Measurements from ENCODE around the gene RPS6KA2. TPM values are rescaled to one million over a fixed set of nuclear protein-coding genes. Genes with fewer than 3 reads are reported as not detected.
"Not testable (repeated sequence)": the region's sequence is repeated elsewhere in the genome, so short reads cannot be mapped to it uniquely, and the experiment has no call there.

RPS6KA2 gene
- total and polyA plus RNA-seq, 7 experiments from 2014 or later = 4.5 to 17.1 (median 6.6) TPM

DNA sequence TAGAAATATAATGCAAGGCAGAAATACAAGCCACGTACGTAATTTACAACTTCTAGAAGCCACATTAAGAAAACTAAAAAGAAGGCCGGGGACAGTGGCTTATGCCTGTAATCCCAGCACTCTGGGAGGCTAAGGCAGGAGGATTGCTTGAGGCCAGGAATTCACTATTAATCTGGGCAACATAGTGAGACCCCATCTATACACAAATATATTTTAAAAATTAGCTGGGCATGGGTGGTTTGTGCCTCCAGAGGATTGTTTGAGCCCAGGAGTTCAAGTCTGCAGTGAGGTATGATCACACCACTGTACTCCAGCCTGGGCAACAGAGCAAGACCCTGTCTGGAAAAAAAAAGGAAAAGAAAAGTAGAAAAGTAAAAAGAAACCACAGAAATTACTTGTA lies 256.6 kb downstream of the RPS6KA2 start:
- Mint-ChIP-seq H3K4me1 (peaks cover 0 to 3% (median 0%) of the 10 kb centered on the region in 7 donors), H3K9me3 (no peaks in the 10 kb centered on the region), H3K4me3 (no peak overlapping the region), H3K36me3 (peaks cover 3 to 26% (median 10%) of the 10 kb centered on the region in 5 donors), H3K27me3 (no peaks in the 10 kb centered on the region), H3K27ac (no peak overlapping the region)
- H3K4me3 ChIP-seq (ENCODE audit: low read length) = no peak overlapping the region
- no peak overlapping the region for H3K27ac ChIP-seq (ENCODE audit: low read depth, low read length)
- POLR2A ChIA-PET = no interaction called here
- peaks cover 0 to 8% (median 0%) of the 10 kb centered on the region in 3 experiments for H3K36me3 ChIP-seq (ENCODE audit: control insufficient read depth in 2 of 3, insufficient read depth in 3 of 3, low read length in 3 of 3)
- no peaks in the 10 kb centered on the region for H3K27me3 ChIP-seq (ENCODE audit: control insufficient read depth in 2 of 2, insufficient read depth in 2 of 2, low read length in 2 of 2)
- intact Hi-C loops (cut with micrococcal nuclease) = no loop called here
- CTCF ChIA-PET = no interaction called here
- ATAC-seq = no peak
- no peaks in the 10 kb centered on the region for H3K4me1 ChIP-seq (ENCODE audit: control insufficient read depth in 2 of 2, insufficient read depth in 2 of 2, low read length in 2 of 2)
- DNase-seq = no peak
- H3K9me3 ChIP-seq (ENCODE audit: control insufficient read depth in 2 of 3, low read length in 3 of 3) = no peaks in the 10 kb centered on the region

- CTCF ChIA-PET = no interaction called here
Observed at GRCh38 chr6:166369782-166370181, 257.3 kb downstream of the RPS6KA2 start.

DNA sequence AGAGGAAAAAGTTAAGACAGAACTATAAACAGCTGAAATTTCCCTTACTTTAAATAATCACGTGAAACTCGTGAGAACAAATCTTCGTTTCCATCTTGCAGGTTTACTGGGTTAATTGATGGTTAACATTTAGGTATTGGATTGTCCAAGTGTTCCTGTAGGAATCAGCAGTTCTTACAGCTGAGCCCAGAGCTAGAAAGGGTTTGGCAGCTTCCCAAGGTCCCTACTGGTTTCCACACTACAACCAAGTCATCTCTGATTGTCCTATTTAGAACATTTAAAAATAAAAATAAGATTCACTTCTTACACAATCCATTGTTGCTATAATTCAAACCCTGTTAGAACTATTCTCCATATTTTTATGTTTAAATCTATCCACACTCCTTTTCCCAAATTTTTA lies 260.1 kb downstream of the RPS6KA2 start:
- DNase-seq (no peak), ATAC-seq (no peak)
- H3K9me3 ChIP-seq (ENCODE audit: control insufficient read depth in 2 of 3, low read length in 3 of 3) = no peaks in the 10 kb centered on the region
- Mint-ChIP-seq H3K36me3 (peaks cover 3 to 36% (median 24%) of the 10 kb centered on the region in 5 donors), H3K9me3 (no peaks in the 10 kb centered on the region), H3K4me3 (no peak overlapping the region), H3K27ac (no peak overlapping the region), H3K27me3 (no peaks in the 10 kb centered on the region), H3K4me1 (no peaks in the 10 kb centered on the region)
- ChIA-PET POLR2A (no interaction called here), CTCF (no interaction called here)
- H3K4me3 ChIP-seq (ENCODE audit: low read length) = no peak overlapping the region
- peaks cover 0 to 29% (median 0%) of the 10 kb centered on the region in 3 experiments for H3K36me3 ChIP-seq (ENCODE audit: control insufficient read depth in 2 of 3, insufficient read depth in 3 of 3, low read length in 3 of 3)
- no peaks in the 10 kb centered on the region for H3K27me3 ChIP-seq (ENCODE audit: control insufficient read depth in 2 of 2, insufficient read depth in 2 of 2, low read length in 2 of 2)
- H3K27ac ChIP-seq (ENCODE audit: low read depth, low read length) = no peak overlapping the region
- H3K4me1 ChIP-seq (ENCODE audit: control insufficient read depth in 2 of 2, insufficient read depth in 2 of 2, low read length in 2 of 2) = no peaks in the 10 kb centered on the region
- intact Hi-C loops (cut with micrococcal nuclease) = no loop called here

More at GRCh38 chr6:166369782-166370181, 257.3 kb downstream of the RPS6KA2 start:
- POLR2A ChIA-PET = no interaction called here
- DNase-seq (no peak), ATAC-seq (no peak)
- Histone ChIP-seq H3K9me3 (ENCODE audit: control insufficient read depth in 2 of 3, low read length in 3 of 3) (no peaks in the 10 kb centered on the region), H3K4me3 (ENCODE audit: low read length) (no peak overlapping the region), H3K4me1 (ENCODE audit: control insufficient read depth in 2 of 2, insufficient read depth in 2 of 2, low read length in 2 of 2) (no peaks in the 10 kb centered on the region), H3K27me3 (ENCODE audit: control insufficient read depth in 2 of 2, insufficient read depth in 2 of 2, low read length in 2 of 2) (no peaks in the 10 kb centered on the region), H3K36me3 (ENCODE audit: control insufficient read depth in 2 of 3, insufficient read depth in 3 of 3, low read length in 3 of 3) (peaks cover 0 to 14% (median 0%) of the 10 kb centered on the region in 3 experiments), H3K27ac (ENCODE audit: low read depth, low read length) (no peak overlapping the region)
- Mint-ChIP-seq H3K4me1 (peaks cover 0 to 3% (median 0%) of the 10 kb centered on the region in 7 donors), H3K9me3 (no peaks in the 10 kb centered on the region), H3K36me3 (peaks cover 3 to 25% (median 11%) of the 10 kb centered on the region in 5 donors), H3K27ac (no peak overlapping the region), H3K27me3 (no peaks in the 10 kb centered on the region), H3K4me3 (no peak overlapping the region)
- intact Hi-C loops (cut with micrococcal nuclease) = no loop called here

DNA sequence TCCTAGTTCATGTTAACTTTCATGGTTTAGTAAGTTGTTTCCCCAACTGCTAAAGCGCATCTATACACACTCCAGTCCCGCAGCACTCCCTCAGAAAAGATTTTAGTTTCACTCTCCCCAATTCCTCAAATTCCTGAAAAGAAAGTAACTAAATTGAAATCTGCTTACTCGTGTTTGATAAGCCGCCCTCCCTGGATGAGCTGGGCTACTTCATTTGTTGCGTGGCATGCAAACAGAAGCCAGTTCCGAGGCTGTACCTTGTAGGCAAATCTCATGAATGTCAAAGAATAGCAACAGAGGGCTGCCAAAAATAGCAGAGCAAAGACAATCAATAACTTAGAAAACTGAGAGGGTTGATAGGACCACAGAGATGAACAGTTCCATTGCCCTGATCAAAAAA lies 261.2 kb downstream of the RPS6KA2 start:
- H3K9me3 ChIP-seq (ENCODE audit: control insufficient read depth in 2 of 3, low read length in 3 of 3) = no peaks in the 10 kb centered on the region
- CTCF ChIA-PET = no interaction called here
- no peaks in the 10 kb centered on the region for H3K4me1 Mint-ChIP-seq
- intact Hi-C loops (cut with micrococcal nuclease) = no loop called here
- no peak for DNase-seq
- H3K4me1 ChIP-seq (ENCODE audit: control insufficient read depth in 2 of 2, insufficient read depth in 2 of 2, low read length in 2 of 2) = no peaks in the 10 kb centered on the region
- no peak for ATAC-seq
- H3K27ac Mint-ChIP-seq = peak overlapping the region in 2 of 9 donors; percentile 60 to 72
- no peak overlapping the region for H3K4me3 ChIP-seq (ENCODE audit: low read length)
- no peaks in the 10 kb centered on the region for H3K27me3 Mint-ChIP-seq
- POLR2A ChIA-PET = no interaction called here
- H3K9me3 Mint-ChIP-seq = no peaks in the 10 kb centered on the region
- no peak overlapping the region for H3K4me3 Mint-ChIP-seq
- H3K36me3 Mint-ChIP-seq = peaks cover 3 to 39% (median 24%) of the 10 kb centered on the region in 5 donors
- no peaks in the 10 kb centered on the region for H3K27me3 ChIP-seq (ENCODE audit: control insufficient read depth in 2 of 2, insufficient read depth in 2 of 2, low read length in 2 of 2)
- H3K36me3 ChIP-seq (ENCODE audit: control insufficient read depth in 2 of 3, insufficient read depth in 3 of 3, low read length in 3 of 3) = peaks cover 0 to 29% (median 0%) of the 10 kb centered on the region in 3 experiments
- no peak overlapping the region for H3K27ac ChIP-seq (ENCODE audit: low read depth, low read length)

- peaks cover 0 to under 1% (median 0%) of the 10 kb centered on the region in 5 donors for H3K27me3 Mint-ChIP-seq
- Histone ChIP-seq H3K4me1 (ENCODE audit: control insufficient read depth in 2 of 2, insufficient read depth in 2 of 2, low read length in 2 of 2) (no peaks in the 10 kb centered on the region), H3K9me3 (ENCODE audit: control insufficient read depth in 2 of 3, low read length in 3 of 3) (no peaks in the 10 kb centered on the region), H3K27ac (ENCODE audit: low read depth, low read length) (no peak overlapping the region), H3K27me3 (ENCODE audit: control insufficient read depth in 2 of 2, insufficient read depth in 2 of 2, low read length in 2 of 2) (no peaks in the 10 kb centered on the region), H3K36me3 (ENCODE audit: control insufficient read depth in 2 of 3, insufficient read depth in 3 of 3, low read length in 3 of 3) (peaks cover 0 to 29% (median 0%) of the 10 kb centered on the region in 3 experiments), H3K4me3 (ENCODE audit: low read length) (no peak overlapping the region)
- ATAC-seq = no peak
- no peaks in the 10 kb centered on the region for H3K9me3 Mint-ChIP-seq
- POLR2A ChIA-PET = interaction anchor here (0.6 kb wide), 1 partner anchor 16 kb away, joined by 3 read pairs; no protein-coding TSS in a partner anchor
- H3K27ac Mint-ChIP-seq = no peak overlapping the region
- intact Hi-C loops (cut with micrococcal nuclease) = no loop called here
- H3K4me1 Mint-ChIP-seq = no peaks in the 10 kb centered on the region
- H3K4me3 Mint-ChIP-seq = no peak overlapping the region
- CTCF ChIA-PET = interaction anchor here (0.7 kb wide), 1 partner anchor 29 kb away, joined by 3 read pairs; no protein-coding TSS in a partner anchor
- peaks cover 3 to 41% (median 24%) of the 10 kb centered on the region in 5 donors for H3K36me3 Mint-ChIP-seq
- no peak for DNase-seq
Observed at GRCh38 chr6:166365221-166365620, 261.8 kb downstream of the RPS6KA2 start.

- no peak overlapping the region for H3K27ac ChIP-seq (ENCODE audit: low read depth, low read length)
- CTCF ChIA-PET = interaction anchor here (0.7 kb wide), 1 partner anchor 30 kb away, joined by 3 read pairs; no protein-coding TSS in a partner anchor
- DNase-seq = no peak
- peaks cover 0 to 29% (median 0%) of the 10 kb centered on the region in 3 experiments for H3K36me3 ChIP-seq (ENCODE audit: control insufficient read depth in 2 of 3, insufficient read depth in 3 of 3, low read length in 3 of 3)
- no peak for ATAC-seq
- Mint-ChIP-seq H3K27me3 (peaks cover 0 to 9% (median 0%) of the 10 kb centered on the region in 5 donors), H3K4me3 (no peak overlapping the region), H3K27ac (peak overlapping the region in 1 of 9 donors; percentile 56), H3K4me1 (no peaks in the 10 kb centered on the region), H3K9me3 (peaks cover 0 to 2% (median 0%) of the 10 kb centered on the region in 11 donors), H3K36me3 (peaks cover 3 to 41% (median 24%) of the 10 kb centered on the region in 5 donors)
- intact Hi-C loops (cut with micrococcal nuclease) = no loop called here
- H3K27me3 ChIP-seq (ENCODE audit: control insufficient read depth in 2 of 2, insufficient read depth in 2 of 2, low read length in 2 of 2) = no peaks in the 10 kb centered on the region
- H3K9me3 ChIP-seq (ENCODE audit: control insufficient read depth in 2 of 3, low read length in 3 of 3) = no peaks in the 10 kb centered on the region
- H3K4me1 ChIP-seq (ENCODE audit: control insufficient read depth in 2 of 2, insufficient read depth in 2 of 2, low read length in 2 of 2) = no peaks in the 10 kb centered on the region
- POLR2A ChIA-PET = no interaction called here
- no peak overlapping the region for H3K4me3 ChIP-seq (ENCODE audit: low read length)
Observed at GRCh38 chr6:166364456-166364855, 262.6 kb downstream of the RPS6KA2 start.

GRCh38 chr6:166362427-166362826 lies 264.6 kb downstream of the RPS6KA2 start:
- H3K4me3 ChIP-seq (ENCODE audit: low read length); H3K4me3 Mint-ChIP-seq; DNase-seq; intact Hi-C loops (cut with micrococcal nuclease); H3K9me3 ChIP-seq (ENCODE audit: control insufficient read depth in 2 of 3, low read length in 3 of 3); H3K9me3 Mint-ChIP-seq; H3K27ac Mint-ChIP-seq; POLR2A ChIA-PET; ATAC-seq; H3K27ac ChIP-seq (ENCODE audit: low read depth, low read length); H3K4me1 Mint-ChIP-seq; H3K27me3 ChIP-seq (ENCODE audit: control insufficient read depth in 2 of 2, insufficient read depth in 2 of 2, low read length in 2 of 2); H3K4me1 ChIP-seq (ENCODE audit: control insufficient read depth in 2 of 2, insufficient read depth in 2 of 2, low read length in 2 of 2); CTCF ChIA-PET: not testable (repeated sequence)
- Mint-ChIP-seq H3K36me3 (peaks cover 0 to 32% (median 24%) of the 10 kb centered on the region in 5 donors), H3K27me3 (peaks cover 0 to 24% (median 8%) of the 10 kb centered on the region in 5 donors)
- peaks cover 0 to 29% (median 0%) of the 10 kb centered on the region in 3 experiments for H3K36me3 ChIP-seq (ENCODE audit: control insufficient read depth in 2 of 3, insufficient read depth in 3 of 3, low read length in 3 of 3)
